Measurements from ENCODE around the gene PARD6A.
"Not testable (repeated sequence)": the region's sequence is repeated elsewhere in the genome, so short reads cannot be mapped to it uniquely, and the experiment has no call there.

PARD6A gene

DNA sequence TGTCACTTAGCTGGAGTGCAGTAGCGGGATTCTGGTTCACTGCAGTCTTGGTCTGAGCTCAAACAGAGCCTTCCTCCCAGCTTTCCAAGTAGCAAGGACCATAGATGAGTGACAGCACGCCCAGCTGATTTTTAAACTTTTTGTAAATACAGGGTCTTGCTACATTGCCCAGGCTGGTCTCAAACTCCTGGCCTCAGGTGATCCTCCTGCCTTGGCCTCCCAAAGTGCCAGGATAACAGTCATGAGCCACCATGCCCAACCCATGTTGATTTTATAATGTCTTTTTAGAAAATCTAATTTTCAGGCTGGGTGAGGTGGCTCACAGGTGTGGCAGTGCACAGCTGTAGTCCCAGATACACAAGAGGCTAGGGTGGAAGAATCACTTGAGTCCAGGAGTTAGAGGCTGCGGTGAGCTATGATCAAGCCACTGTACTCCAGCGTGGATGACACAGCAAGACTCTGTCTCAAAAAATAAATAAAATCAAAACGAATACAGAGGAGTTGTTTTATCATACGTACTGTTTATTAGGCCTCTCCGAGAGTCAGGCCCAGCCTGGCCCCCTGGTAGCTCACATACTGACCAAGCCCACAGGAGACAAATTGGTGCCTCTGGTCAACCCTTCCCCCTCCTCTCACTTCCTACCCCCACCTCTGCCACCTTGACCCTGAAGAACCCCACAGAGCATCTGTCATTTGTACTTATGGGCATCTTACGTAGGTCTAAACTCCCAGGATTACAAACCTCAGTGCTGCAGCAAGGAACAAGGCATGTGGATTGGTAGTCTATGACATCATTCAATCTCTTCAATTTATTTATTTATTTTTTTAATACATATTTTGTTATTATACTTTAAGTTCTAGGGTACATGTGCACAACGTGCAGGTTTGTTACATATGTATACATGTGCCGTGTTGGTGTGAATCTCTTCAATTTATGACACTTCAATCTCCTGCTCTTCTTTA, 19.5 kb downstream of the PARD6A start:
- in situ Hi-C loops (cut with MboI; ENCODE audit: low sequenced_read_pairs): no loop called here

- in situ Hi-C loops (cut with MboI; ENCODE audit: low sequenced_read_pairs): no loop called here
These were observed 23.0 kb downstream of the PARD6A start for GRCh38 chr16:67683767-67684166.

GRCh38 chr16:67685388-67686112, 24.8 kb downstream of the PARD6A start:
- in situ Hi-C loops (cut with MboI; ENCODE audit: low sequenced_read_pairs): no loop called here

DNA sequence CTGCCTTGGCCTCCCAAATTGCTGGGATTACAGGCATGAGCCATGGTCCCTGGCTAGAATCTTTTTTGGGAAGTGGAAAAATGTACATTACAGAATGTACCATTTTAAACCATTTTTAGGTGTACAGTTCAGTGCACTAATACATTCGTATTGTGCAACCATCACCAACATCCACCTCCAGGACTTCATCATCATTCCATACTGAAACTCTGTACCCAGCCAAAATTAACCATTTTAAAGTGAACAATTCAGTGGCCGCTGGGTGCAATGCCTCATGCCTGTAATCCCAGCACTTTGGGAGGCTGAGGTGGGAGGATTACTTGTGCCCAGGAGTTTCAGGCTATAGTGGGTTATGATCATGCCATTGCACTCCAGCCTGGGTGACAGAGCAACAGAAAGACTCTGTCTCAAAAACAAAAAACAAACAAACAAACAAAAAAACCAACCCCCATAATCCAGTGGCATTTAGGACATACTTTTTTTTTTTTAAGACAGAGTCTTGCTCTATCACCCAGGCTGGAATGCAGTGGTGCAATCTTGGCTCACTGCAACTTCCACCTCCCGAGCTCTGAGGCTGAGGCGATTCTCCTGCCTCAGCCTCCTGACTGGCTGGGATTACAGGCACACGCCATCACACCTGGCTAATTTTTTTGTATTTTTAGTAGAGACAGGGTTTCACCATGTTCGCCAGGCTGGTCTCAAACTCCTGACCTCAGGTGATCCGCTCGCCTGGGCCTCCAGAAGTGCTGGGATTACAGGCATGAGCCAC, 32.9 kb downstream of the PARD6A start:
- in situ Hi-C loops (cut with MboI; ENCODE audit: low sequenced_read_pairs): not testable (repeated sequence)

GRCh38 chr16:67694611-67695010, 33.9 kb downstream of the PARD6A start:
- in situ Hi-C loops (cut with MboI; ENCODE audit: low sequenced_read_pairs): no loop called here

DNA sequence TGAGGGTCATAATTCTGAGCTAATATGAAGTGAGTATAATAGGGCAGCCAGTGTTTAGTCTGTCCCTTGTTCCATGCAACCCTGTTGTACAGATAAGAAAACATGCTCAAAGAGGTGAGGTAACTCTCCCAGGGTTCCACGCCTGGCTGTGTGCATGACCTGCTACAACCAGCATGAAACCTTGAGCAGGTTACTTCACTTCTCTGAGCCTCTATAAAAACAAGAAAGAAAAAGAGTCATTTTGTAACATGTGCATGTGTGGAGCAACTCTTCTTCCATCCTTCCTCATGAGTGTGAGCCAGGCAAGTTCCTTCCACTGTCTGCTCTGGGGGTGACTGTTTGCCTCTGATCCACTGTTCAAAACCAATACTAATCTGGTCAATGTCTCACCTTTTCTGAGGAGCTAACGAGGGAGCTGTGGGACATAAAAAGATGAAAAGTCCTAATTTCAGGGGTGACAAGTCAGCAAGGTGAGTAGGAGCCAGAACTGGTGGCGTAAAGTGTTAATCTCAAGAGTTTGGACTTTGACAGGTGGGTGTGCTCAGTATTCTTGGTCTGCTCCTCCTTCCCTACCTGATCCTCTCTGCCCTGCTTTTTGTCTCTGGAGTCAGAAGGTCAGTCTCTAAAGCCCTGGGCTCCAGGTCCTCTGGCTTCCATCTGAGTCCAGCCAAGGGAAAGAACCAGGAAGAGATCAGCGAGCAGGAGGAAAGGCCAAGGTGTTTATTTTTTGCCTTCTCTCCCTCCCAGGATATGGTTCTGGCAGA, 36.8 kb downstream of the PARD6A start:
- in situ Hi-C loops (cut with MboI; ENCODE audit: low sequenced_read_pairs): no loop called here

- in situ Hi-C loops (cut with MboI; ENCODE audit: low sequenced_read_pairs): no loop called here
These were observed 38.5 kb downstream of the PARD6A start for GRCh38 chr16:67699265-67699664.

DNA sequence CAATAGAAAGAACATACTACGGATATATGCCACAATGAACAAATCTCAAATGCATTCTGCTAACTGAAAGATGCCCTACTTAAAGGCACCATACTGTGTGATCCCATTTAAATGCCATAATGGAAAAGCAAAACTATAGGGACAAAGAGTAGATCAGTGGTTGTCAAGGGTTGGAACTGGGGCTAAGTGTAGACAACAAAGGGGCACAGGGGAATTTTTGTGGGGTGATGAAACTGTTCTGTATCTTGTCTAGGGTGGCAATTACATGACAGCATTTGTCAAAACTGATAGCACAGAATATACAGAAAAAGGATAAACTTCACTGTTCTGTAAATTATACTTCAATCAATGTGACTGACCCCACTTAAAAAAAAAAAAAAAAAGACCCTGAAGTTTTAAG, 40.7 kb downstream of the PARD6A start:
- in situ Hi-C loops (cut with MboI; ENCODE audit: low sequenced_read_pairs): no loop called here

- in situ Hi-C loops (cut with MboI; ENCODE audit: low sequenced_read_pairs): no loop called here
These were observed 41.4 kb downstream of the PARD6A start for GRCh38 chr16:67702130-67702529.

DNA sequence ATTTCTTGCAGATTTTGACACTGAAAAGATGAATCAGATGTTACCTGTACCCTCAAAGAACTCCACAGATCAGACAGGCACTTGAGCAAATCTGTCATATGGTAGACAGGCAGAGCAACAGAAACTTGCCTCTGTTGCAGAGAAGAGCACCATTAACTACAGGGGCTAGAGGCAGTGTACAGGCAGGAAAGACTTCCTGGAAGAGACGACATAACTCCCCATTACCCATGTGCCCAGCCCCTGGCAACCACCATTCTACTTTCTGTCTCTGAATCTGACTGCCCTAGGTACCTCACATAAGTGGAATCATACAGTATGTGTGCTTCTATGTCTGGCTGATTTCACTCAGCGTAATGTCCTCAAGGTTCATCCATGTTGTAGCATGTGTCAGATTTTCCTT, 42.9 kb downstream of the PARD6A start:
- in situ Hi-C loops (cut with MboI; ENCODE audit: low sequenced_read_pairs): no loop called here

DNA sequence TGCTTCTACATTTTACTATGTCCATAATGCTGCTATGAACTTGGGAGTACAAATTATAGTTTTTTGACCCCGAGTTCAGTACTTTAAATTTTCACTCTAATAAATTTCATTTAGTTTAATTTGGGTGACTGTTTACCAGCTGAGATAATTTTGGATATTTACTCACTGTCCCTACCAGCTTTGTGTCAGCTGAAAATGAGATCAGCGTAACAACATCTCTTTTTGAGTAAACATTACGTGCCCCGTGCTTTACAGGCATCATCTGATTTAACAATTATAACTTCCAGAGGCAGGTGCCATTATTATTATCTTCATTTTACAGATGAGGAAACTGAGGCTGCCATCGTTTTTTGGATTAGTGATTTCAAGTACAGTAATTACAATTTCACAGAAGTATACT, 43.4 kb downstream of the PARD6A start:
- in situ Hi-C loops (cut with MboI; ENCODE audit: low sequenced_read_pairs): no loop called here

DNA sequence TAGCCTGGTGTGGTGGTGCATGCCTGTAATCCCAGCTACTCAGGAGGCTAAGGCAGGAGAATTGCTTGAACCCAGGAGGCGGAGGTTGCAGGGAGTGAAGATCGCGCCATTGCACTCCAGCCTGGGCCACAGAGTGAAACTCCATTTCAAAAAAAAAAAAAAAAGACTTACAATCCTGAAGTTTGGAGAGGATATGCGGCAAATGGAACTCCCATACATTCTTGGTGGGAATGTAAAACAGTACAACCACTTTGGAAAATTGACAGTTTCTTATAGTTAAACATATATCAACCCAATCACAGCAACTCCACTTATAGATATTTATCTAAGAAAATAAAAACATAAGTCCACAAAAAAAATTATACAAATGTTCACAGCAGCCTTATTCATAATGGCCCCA, 46.5 kb downstream of the PARD6A start:
- in situ Hi-C loops (cut with MboI; ENCODE audit: low sequenced_read_pairs): no loop called here

- in situ Hi-C loops (cut with MboI; ENCODE audit: low sequenced_read_pairs): no loop called here
These were observed 47.0 kb downstream of the PARD6A start for GRCh38 chr16:67707790-67708189.

DNA sequence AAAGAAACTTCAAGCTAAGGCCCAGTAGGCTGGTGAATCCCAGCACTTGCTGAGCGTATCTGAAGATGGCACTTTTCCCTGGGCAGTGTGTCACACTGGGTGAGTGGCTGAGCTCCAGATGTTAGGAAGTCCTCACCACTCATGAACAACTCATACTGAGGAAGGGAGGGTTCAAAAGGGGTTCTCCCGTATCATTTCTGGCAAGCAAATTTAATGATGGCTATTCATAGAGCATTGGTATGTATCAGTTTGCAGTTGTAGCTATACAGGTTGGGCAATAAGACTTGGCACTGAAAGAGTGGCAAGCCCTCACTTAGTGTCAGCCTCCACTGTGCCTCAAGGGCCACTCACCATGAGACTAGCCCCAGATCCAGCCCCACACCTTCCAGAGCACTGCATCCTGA, 47.6 kb downstream of the PARD6A start:
- in situ Hi-C loops (cut with MboI; ENCODE audit: low sequenced_read_pairs): no loop called here

DNA sequence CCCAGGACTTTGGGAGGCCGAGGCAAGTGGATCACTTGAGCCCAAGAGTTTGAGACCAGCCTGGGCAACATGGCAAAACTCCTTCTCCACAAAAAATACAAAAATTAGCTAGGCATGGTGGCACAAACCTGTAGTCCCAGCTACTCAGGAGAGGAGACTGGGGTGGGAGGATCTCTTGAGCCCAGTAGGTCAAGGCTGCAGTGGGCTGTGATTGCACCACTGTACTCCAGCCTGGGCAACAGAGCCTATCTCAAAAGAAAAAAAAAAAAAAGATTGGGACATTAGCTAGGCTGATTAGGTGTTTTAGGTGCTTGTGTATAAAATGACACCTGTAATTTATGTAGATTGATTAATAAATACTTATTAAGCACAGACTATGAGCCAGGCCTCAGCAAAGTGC, 48.3 kb downstream of the PARD6A start:
- in situ Hi-C loops (cut with MboI; ENCODE audit: low sequenced_read_pairs): no loop called here

GRCh38 chr16:67710607-67711006, 49.8 kb downstream of the PARD6A start:
- in situ Hi-C loops (cut with MboI; ENCODE audit: low sequenced_read_pairs): no loop called here

Measured in HL-60/S4 treated with phorbol 12-myristate 13-acetate at 8.2 ng/mL for 4 days and 3 days (cell line).